GM12872 (cell line): ENCODE measurements around the gene ARFGEF2.

ENCODE experiments used
- TF ChIP-seq, protein P1 (sequence below): IDR thresholded peaks from 3 replicates; pipeline ENCODE4 v1.5.1; 2011; ENCODE audit warnings: low read depth, mild to moderate bottlenecking, low read length, moderate library complexity; ENCODE audit not compliant: insufficient read depth

The ARFGEF2 gene

DNA sequence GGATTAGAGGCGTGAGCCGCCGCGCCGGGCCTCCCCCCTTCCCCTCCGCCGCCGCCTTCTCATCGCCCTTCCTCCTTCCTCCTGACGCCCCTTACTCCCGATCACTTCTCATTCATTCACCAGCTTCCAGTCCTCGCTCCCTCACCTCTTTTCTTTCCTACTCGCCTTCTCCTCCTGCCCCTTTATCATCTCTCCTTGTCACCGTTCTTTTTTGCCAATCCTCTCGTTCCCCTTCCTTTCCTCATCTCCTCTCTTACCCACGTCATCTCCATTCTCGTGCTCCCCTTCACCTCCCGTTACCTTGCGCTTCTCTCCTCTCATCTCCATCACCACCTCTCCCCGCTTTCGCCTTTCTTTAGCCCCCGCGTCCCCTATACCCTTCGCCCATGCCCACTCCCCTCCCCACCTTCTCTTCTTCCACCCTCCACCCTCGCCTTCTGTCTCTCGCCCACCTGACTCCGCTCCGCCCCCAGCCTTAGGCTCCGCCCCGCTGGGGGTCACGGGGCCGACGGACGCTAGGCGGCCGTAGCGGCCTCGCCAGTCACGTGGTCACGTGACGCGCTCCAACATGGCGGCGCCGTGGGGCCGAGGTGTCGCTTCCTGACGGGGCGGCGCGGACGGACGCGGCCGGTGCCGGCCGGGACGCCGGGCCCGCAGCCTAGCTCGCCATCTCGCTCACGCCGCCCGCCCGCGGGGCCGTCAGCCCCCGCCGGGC lies at the start of gene ARFGEF2:
ARFGEF2 (plus strand) TSS at position 544 of the 715 bp plus-strand sequence. CDS start 179 bp downstream, outside the sequence.
- TF ChIP-seq, protein P1, sequence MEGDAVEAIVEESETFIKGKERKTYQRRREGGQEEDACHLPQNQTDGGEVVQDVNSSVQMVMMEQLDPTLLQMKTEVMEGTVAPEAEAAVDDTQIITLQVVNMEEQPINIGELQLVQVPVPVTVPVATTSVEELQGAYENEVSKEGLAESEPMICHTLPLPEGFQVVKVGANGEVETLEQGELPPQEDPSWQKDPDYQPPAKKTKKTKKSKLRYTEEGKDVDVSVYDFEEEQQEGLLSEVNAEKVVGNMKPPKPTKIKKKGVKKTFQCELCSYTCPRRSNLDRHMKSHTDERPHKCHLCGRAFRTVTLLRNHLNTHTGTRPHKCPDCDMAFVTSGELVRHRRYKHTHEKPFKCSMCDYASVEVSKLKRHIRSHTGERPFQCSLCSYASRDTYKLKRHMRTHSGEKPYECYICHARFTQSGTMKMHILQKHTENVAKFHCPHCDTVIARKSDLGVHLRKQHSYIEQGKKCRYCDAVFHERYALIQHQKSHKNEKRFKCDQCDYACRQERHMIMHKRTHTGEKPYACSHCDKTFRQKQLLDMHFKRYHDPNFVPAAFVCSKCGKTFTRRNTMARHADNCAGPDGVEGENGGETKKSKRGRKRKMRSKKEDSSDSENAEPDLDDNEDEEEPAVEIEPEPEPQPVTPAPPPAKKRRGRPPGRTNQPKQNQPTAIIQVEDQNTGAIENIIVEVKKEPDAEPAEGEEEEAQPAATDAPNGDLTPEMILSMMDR = no peak

DNA sequence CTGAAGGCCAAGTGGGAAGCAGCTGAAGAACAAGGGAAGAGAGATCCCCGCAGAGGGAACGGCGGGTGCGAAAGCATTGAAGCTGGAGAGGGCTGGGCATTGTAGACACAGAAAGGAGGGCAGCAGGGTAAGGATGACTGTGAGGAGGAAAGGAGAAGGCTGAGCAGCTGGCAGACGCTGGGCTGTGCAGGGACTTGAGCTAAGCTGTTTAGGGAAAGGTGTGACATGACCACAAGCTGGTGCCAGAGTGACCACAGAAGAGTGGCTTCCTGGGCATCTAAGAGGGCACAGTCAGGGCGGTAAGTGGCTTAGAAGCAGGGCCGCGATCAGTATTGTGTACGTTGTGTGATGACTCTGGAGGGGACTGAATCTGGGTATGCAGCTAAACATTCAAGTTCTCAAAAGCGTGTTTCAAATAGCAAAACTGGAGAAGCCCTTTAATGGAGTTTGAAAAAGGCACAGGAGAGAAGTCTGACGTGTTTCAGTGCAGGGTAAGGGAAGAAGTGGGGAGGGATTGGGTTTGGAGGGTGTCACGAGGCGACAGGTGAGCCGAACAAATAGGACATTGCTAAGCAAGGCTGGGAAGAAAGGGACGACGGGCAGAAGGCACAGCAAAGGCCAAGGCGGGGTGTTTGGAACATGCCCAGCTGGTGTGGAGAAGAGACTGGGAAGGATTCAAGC lies 46.1 kb upstream of the ARFGEF2 start:
- TF ChIP-seq, protein P1 = no peak

DNA sequence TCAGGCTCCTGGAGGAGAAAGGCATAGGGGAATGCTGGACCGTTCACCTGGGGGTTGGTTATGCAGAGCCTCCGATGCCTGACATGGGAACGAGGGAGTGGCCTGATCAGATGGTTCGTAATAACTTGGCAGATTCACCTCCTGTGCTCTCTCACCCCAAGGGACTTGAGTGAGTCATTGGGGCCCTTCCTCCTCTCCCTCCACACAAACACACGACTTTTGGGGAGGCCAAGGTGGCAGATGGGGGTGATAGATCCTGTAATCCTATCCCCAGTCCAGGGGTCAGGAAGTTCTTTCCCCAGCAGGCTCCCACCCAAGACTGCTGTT lies 45.6 kb upstream of the ARFGEF2 start:
- TF ChIP-seq, protein P1 = no peak

DNA sequence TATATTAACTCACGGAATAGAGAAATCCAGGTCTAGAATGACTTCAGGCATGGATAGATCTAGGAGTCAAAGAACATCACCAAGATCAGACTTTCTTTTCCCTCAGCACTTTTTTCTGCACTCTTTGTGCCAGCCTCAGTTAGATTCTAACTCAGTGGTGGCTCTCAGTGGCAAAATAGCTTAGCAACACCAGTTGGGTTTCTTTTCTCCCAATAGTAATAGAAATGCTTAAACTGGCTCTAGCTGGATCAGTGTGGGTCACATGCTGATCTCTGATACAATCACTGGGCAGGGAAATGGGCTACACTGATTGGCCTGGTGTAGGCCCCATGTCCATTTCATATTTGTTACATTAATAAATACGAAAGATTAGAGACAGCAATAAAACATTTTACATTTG lies 44.2 kb upstream of the ARFGEF2 start:
- TF ChIP-seq, protein P1 = no peak

DNA sequence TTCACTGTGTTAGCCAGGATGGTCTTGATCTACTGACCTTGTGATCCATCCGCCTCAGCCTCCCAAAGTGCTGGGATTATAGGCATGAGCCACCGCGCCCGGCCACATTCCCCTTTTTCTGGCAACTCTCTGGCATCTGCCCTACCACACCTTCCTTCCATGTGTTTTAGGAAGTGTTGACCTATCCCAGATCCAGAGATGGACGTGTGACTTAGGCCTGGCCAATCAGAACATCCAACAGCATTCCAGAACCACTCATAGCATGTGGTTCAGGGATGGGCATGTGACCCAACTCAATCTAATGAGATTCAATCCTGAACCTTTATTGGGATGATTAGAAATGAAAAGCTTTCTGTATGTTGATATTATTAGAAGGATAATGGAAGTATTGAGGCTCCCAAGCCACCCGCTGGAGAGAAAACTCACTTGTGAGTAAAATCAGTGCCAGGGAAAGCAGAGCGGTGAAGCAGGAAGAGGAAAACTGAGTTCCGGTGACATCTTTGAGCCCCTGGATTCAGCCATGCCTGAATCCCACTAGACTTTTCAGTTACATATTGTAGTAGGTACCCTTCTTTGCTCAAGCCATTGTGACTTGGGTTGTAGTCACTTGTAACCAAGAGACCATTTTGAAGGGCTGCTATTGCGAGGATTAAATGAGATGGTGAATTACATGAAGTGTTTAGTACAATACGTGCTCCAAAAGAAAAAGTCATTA lies 42.8 kb upstream of the ARFGEF2 start:
- TF ChIP-seq, protein P1 = no peak

DNA sequence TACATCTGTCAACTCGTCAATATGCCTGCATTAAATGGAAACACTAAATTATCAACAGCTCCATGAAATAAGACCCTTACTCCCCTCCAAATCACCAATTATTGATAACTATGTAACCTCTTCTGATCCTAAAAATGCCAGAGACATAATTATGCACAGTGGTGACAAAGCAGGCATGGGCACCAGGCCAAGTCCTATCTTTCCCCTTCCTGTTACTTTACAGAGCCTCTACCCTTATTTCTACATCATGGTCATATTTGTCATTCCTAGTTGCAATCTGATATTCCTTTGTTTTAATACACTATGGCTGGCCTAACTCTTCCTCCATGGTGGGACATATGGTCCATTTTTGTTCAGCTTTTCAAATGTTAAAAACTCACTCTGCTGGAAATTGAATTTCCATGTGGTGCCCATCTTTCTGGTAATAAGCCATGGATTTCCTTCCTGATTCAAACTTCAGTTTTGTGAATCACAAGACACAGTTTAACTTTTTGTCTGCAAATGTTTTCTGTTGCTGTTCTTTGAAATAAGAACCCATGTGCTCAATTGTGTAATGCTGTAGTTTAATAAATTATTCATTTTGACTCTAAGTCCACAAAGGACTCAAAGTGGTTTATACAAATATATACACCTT lies 41.8 kb upstream of the ARFGEF2 start:
- TF ChIP-seq, protein P1 = no peak

DNA sequence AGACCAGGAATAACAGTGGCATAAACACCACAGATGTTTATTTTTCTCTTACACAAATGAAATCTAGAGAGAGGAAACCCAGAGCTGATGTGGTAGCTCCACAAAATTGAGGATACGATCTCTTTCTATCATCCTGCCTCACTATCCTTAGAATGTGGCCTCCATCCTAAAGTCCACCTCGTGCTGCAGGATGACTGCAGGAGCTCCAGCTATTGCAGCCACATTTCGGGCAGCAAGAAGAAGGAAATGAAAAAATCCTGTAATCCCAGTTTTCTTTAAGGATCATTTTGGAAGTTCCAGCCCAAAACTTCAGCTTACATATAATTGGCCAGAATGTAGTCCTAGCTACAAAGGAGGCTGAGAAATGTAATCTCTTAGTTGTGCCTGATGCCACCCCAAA lies 41.2 kb upstream of the ARFGEF2 start:
- TF ChIP-seq, protein P1 = no peak
